Fibroblast of lung (primary cell): ENCODE data around the gene C21orf58. TPM values are rescaled to one million over a fixed set of nuclear protein-coding genes. Genes with fewer than 3 reads are reported as not detected.

ENCODE experiments used
- DNase-seq, 2 donors: peaks; one replicate each; pipeline versions ENCODE4 v3.0.0 to v3.0.0-alpha.2; 2010; ENCODE audit warnings: low read depth in 2 of 2
- H2AFZ ChIP-seq: 2 replicates; pipeline ENCODE4 v1.5.1; 2012; ENCODE audit warnings: low read length, control low read depth, inconsistent platforms
- H3K27ac ChIP-seq: 2 replicates; pipeline ENCODE4 v1.5.1; 2011; ENCODE audit warnings: low read length, control low read depth; ENCODE audit not compliant: insufficient read depth
- H3K27me3 ChIP-seq: 2 replicates; pipeline ENCODE4 v1.5.1; 2011; ENCODE audit warnings: mild to moderate bottlenecking, low read length; ENCODE audit not compliant: control insufficient read depth, insufficient read depth
- H3K36me3 ChIP-seq: 2 replicates; pipeline ENCODE4 v1.5.1; 2011; ENCODE audit warnings: low read length; ENCODE audit not compliant: control insufficient read depth, insufficient read depth
- H3K4me1 ChIP-seq: 2 replicates; pipeline ENCODE4 v1.5.1; 2011; ENCODE audit warnings: low read length; ENCODE audit not compliant: control insufficient read depth, insufficient read depth; ENCODE audit errors: extremely low read depth
- H3K4me2 ChIP-seq: 2 replicates; pipeline ENCODE4 v1.5.1; 2011; ENCODE audit warnings: low read length, control low read depth; ENCODE audit not compliant: insufficient read depth; ENCODE audit errors: extremely low read depth
- H3K4me3 ChIP-seq, 4 experiments: fragments of 200-600 bp in 1 of 4; sonication (generic) in 1 of 4; replicated peaks in 1 of 4; 2 replicates each; pipeline ENCODE4 v1.5.1; 2011 to 2016; ENCODE audit warnings: low read length in 4 of 4, low read depth in 3 of 4, mild to moderate bottlenecking in 3 of 4, control low read depth in 2 of 4, inconsistent platforms in 1 of 4, mixed read lengths in 1 of 4; ENCODE audit not compliant: insufficient read depth in 1 of 4; ENCODE audit errors: control extremely low read depth in 1 of 4
- H3K79me2 ChIP-seq: 2 replicates; pipeline ENCODE4 v1.5.1; 2012; ENCODE audit warnings: mild to moderate bottlenecking, low read length, inconsistent platforms; ENCODE audit not compliant: control insufficient read depth, insufficient read depth
- H3K9ac ChIP-seq: 2 replicates; pipeline ENCODE4 v1.5.1; 2011; ENCODE audit warnings: mild to moderate bottlenecking, low read length, control low read depth; ENCODE audit not compliant: insufficient read depth
- H3K9me3 ChIP-seq: 2 replicates; pipeline ENCODE4 v1.5.1; 2012; ENCODE audit warnings: low read depth, low read length; ENCODE audit not compliant: control insufficient read depth, insufficient read depth
- H4K20me1 ChIP-seq: 2 replicates; pipeline ENCODE4 v1.5.1; 2011; ENCODE audit warnings: low read length; ENCODE audit not compliant: control insufficient read depth, insufficient read depth; ENCODE audit errors: extremely low read depth
- CTCF ChIP-seq, 2 donors: IDR thresholded peaks in 1 of 2; conservative IDR thresholded peaks in 1 of 2; 1 replicate in 1 of 2; 2 replicates in 1 of 2; pipeline ENCODE4 v1.5.1; 2011 to 2012; ENCODE audit warnings: low read length in 2 of 2, control low read depth in 1 of 2, inconsistent platforms in 1 of 2, low read depth in 1 of 2, mild to moderate bottlenecking in 1 of 2
- EZH2 ChIP-seq: IDR thresholded peaks from 2 replicates; pipeline ENCODE4 v1.5.1; 2012; ENCODE audit warnings: low read length, control low read depth, mild to moderate bottlenecking; ENCODE audit errors: missing control alignments
- polyA plus RNA-seq, 2 donors: library from polyadenylated mRNA; depleted of rRNA in 1 of 2; stranded (reverse) in 1 of 2; unstranded in 1 of 2; fragments of >200 nt; gene quantifications; 2 replicates each; pipeline ENCODE4 v1.2.1, GENCODE V29; 2011 to 2012; ENCODE audit warnings: missing spikeins in 1 of 2
- total RNA-seq: library from RNA; depleted of rRNA; stranded (reverse); fragments of >200 nt; gene quantifications from 2 replicates; pipeline ENCODE4 v1.2.1, GENCODE V29; 2014

Gene C21orf58
- total and polyA plus RNA-seq, 2 donors (not counting 1 experiment from before 2014, with no cell fraction given) = 1.4 to 2.5 TPM

DNA sequence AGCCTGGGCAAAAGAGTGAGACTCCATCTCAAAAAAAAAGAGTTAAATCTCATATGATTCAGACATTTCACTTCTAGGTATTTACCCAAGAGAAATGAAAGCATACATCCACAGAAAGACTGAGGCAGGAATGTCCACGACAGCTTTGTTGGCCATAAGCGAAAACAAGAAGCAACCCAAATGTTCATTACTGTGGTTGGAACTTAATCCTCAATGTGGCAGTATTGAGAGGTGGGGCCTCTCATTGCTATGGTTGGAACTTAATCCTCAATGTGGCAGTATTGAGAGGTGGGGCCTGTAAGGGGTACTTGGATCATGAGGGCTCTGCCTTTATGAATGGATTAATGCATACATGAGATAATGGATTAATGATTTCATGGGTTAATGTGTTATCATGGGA is 15.2 kb downstream of the C21orf58 start:
- no peak overlapping the region for H3K4me2 ChIP-seq
- TF ChIP-seq EZH2 (no peak), CTCF (conservative IDR thresholded peaks at IDR 0.05 in 1 of 2, IDR thresholded peaks at IDR 0.05 in 1 of 2; ENCODE audit: low read depth in 1 of 2, low read length in 2 of 2) (no peak)
- H3K4me1 ChIP-seq = no peaks in the 10 kb centered on the region
- no peaks in the 10 kb centered on the region for H3K9me3 ChIP-seq
- H3K27me3 ChIP-seq = no peaks in the 10 kb centered on the region
- H3K36me3 ChIP-seq = peaks cover 8% of the 10 kb centered on the region
- no peaks in the 10 kb centered on the region for H4K20me1 ChIP-seq
- no peaks in the 10 kb centered on the region for H3K79me2 ChIP-seq
- H3K4me3 ChIP-seq = no peak overlapping the region
- no peak overlapping the region for H3K27ac ChIP-seq
- H3K9ac ChIP-seq = no peak overlapping the region
- no peak for DNase-seq
- H2AFZ ChIP-seq = no peak overlapping the region

DNA sequence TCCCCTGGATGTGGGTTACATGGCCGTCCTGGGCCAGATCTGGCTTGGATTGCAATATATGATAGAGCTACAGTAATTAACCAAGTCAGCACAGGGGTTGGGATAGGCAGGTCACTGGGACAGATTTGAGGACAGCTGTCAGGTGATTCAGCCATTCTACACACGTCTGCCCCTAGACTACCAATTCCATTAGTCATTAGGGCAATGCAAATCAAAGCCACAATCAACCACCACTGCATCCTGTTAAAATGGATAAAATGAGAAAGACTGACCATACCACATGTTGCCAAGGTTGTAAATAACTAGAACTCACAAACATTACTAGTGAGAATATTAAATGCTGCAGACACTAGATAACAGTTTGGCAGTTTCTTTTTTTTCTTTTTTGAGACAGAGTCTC is 16.0 kb downstream of the C21orf58 start:
- DNase-seq = peak in 1 of 2 donors; percentile 82
- H3K9me3 ChIP-seq = no peaks in the 10 kb centered on the region
- no peak overlapping the region for H3K9ac ChIP-seq
- no peak overlapping the region for H3K27ac ChIP-seq
- H3K79me2 ChIP-seq = no peaks in the 10 kb centered on the region
- H3K4me1 ChIP-seq = no peaks in the 10 kb centered on the region
- no peaks in the 10 kb centered on the region for H4K20me1 ChIP-seq
- TF ChIP-seq CTCF (conservative IDR thresholded peaks at IDR 0.05 in 1 of 2, IDR thresholded peaks at IDR 0.05 in 1 of 2; ENCODE audit: low read depth in 1 of 2, low read length in 2 of 2) = no peak
- TF ChIP-seq EZH2 = no peak
- no peak overlapping the region for H3K4me2 ChIP-seq
- no peaks in the 10 kb centered on the region for H3K27me3 ChIP-seq
- H2AFZ ChIP-seq = no peak overlapping the region
- H3K36me3 ChIP-seq = peaks cover 6% of the 10 kb centered on the region
- no peak overlapping the region for H3K4me3 ChIP-seq

DNA sequence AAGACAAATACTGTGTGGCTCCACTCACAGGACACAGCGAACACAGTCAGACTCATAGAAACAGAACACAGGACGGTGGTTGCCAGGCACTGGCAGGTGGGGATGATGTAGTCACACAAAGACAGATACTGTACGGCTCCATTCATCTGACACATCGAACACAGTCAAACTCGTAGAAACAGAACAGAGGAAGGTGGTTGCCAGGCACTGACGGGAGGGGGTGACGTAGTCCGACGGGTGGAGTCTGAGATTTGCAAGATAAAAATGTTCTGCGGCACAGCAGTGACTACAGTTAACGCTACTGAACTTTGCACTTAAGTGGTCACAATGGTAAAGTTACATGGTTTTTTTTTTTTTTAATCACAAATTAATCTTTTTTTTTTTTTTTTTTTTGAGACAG is 18.7 kb downstream of the C21orf58 start:
- Histone ChIP-seq H3K79me2 (no peaks in the 10 kb centered on the region), H3K9me3 (no peaks in the 10 kb centered on the region), H3K4me1 (no peaks in the 10 kb centered on the region), H4K20me1 (no peaks in the 10 kb centered on the region), H3K4me2 (no peak overlapping the region), H3K27me3 (no peaks in the 10 kb centered on the region), H3K27ac (no peak overlapping the region), H3K9ac (no peak overlapping the region), H2AFZ (no peak overlapping the region), H3K4me3 (no peak overlapping the region), H3K36me3 (peaks cover 6% of the 10 kb centered on the region)
- no peak for DNase-seq
- no peak for TF ChIP-seq EZH2
- no peak for TF ChIP-seq CTCF (conservative IDR thresholded peaks at IDR 0.05 in 1 of 2, IDR thresholded peaks at IDR 0.05 in 1 of 2; ENCODE audit: low read depth in 1 of 2, low read length in 2 of 2)
